ENCODE results near the gene PRRG2. TPM values are rescaled to one million over a fixed set of nuclear protein-coding genes. Genes with fewer than 3 reads are reported as not detected.

The PRRG2 gene
- 1 to 10 TPM; 2.5 to 5.9 (median 3.1) TPM for total RNA-seq
- long read RNA-seq, result 0 reads

GRCh38 chr19:49581007-49581508, at the start of gene PRRG2:
PRRG2 (plus strand) TSS chr19:49581316; CDS start chr19:49583220, 1,904 bp downstream.
- Histone ChIP-seq H3K36me3 (peaks cover 0 to 4% (median 0%) of the 10 kb centered on the region in 4 donors), H3K27me3 (no peaks in the 10 kb centered on the region), H3K4me3 (peak within 1 kb of the TSS; percentile 52 to 84 (median 79)), H3K27ac (peak within 1 kb of the TSS; percentile 34 to 65 (median 46)), H3K9me3 (no peaks in the 10 kb centered on the region), H3K4me1 (peaks cover 0 to 17% (median 6%) of the 10 kb centered on the region in 4 donors)
- TF ChIP-seq CTCF (IDR thresholded peaks at IDR 0.05) (no peak), POLR2A (IDR thresholded peaks at IDR 0.05) (no peak)
- WGBS (ENCODE audit: insufficient coverage, low coverage, low lambda C conversion rate, missing lambda C conversion rate), result 17% methylated on average over 10 of the region's 15 CpGs
- intact Hi-C loops (cut with DNase I), result no loop called here
- peak; percentile 4 to 30 (median 9) for ATAC-seq
- peak in 1 of 3 donors; percentile 67 for DNase-seq

- DNase-seq (peak; percentile 58 to 67 (median 60)), ATAC-seq (peak; percentile 74 to 85 (median 79))
- H3K4me3 ChIP-seq, result peak overlapping the region; percentile 16 to 32 (median 21)
- H3K27me3 ChIP-seq, result no peaks in the 10 kb centered on the region
- no peaks in the 10 kb centered on the region for H3K4me1 ChIP-seq
- 30% methylated on average over 2 of the region's 87 CpGs for WGBS (ENCODE audit: insufficient coverage, low coverage, low lambda C conversion rate, missing lambda C conversion rate)
- no peak overlapping the region for H3K27ac ChIP-seq
- peaks cover 0 to 55% (median 15%) of the 10 kb centered on the region in 4 donors for H3K36me3 ChIP-seq
- no peaks in the 10 kb centered on the region for H3K9me3 ChIP-seq
- intact Hi-C loops (cut with DNase I), result no loop called here
- TF ChIP-seq POLR2A (IDR thresholded peaks at IDR 0.05) (no peak), CTCF (IDR thresholded peaks at IDR 0.05) (no peak)
Observed at GRCh38 chr19:49533551-49534488, 47.3 kb upstream of the PRRG2 start.

- DNase-seq (no peak), ATAC-seq (peak in 1 of 4 donors; percentile 6)
- Histone ChIP-seq H3K4me1 (no peaks in the 10 kb centered on the region), H3K36me3 (peaks cover 0 to 58% (median 21%) of the 10 kb centered on the region in 4 donors), H3K9me3 (no peaks in the 10 kb centered on the region), H3K4me3 (no peak overlapping the region), H3K27me3 (no peaks in the 10 kb centered on the region), H3K27ac (no peak overlapping the region)
- TF ChIP-seq POLR2A (IDR thresholded peaks at IDR 0.05) (no peak), CTCF (IDR thresholded peaks at IDR 0.05) (no peak)
- intact Hi-C loops (cut with DNase I), result no loop called here
- 72% methylated on average over 8 of the region's 8 CpGs for WGBS (ENCODE audit: insufficient coverage, low coverage, low lambda C conversion rate, missing lambda C conversion rate)
Observed at GRCh38 chr19:49534632-49535385, 46.3 kb upstream of the PRRG2 start.

- Histone ChIP-seq H3K27ac (no peak overlapping the region), H3K27me3 (no peaks in the 10 kb centered on the region), H3K9me3 (no peaks in the 10 kb centered on the region), H3K36me3 (peaks cover 0 to 53% (median 20%) of the 10 kb centered on the region in 4 donors), H3K4me1 (no peaks in the 10 kb centered on the region), H3K4me3 (no peak overlapping the region)
- TF ChIP-seq POLR2A (IDR thresholded peaks at IDR 0.05) (no peak), CTCF (IDR thresholded peaks at IDR 0.05) (no peak)
- WGBS (ENCODE audit: insufficient coverage, low coverage, low lambda C conversion rate, missing lambda C conversion rate), result 71% methylated on average over 5 of the region's 22 CpGs
- DNase-seq, result no peak
- intact Hi-C loops (cut with DNase I), result no loop called here
- ATAC-seq, result no peak
Observed at GRCh38 chr19:49536921-49537462, 44.1 kb upstream of the PRRG2 start.
